ENCODE results near the gene LIMD2.

The LIMD2 gene

DNA sequence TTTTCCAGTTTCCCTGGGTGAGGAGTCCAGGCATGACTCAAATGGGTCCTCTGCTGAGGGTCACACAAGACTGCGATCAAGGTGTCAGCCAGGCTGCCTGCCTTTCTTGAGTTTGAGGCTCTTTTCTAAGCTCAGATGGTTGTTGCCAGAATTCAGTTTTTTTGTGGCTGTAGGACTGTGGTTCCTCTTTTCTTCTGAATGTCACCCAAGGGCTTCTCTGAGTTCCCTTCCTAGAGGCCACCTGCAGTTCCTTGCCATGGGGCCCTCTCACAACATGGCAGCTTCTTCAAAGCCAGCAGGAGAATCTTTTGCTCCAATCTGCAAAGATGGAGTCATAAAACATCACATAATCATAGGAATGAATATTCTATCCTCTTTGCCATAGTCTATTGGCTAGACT, 17.5 kb downstream of the LIMD2 start:
- no peaks in the 10 kb centered on the region for H3K4me1 ChIP-seq (ENCODE audit: insufficient read depth, low read length, poor library complexity, severe bottlenecking)
- no peak overlapping the region for H3K4me3 ChIP-seq (ENCODE audit: low read length, poor library complexity, severe bottlenecking)
- H4K20me1 ChIP-seq (ENCODE audit: insufficient read depth, low read length, poor library complexity, severe bottlenecking): no peaks in the 10 kb centered on the region
- H3K79me2 ChIP-seq (ENCODE audit: insufficient read depth, low read length): no peaks in the 10 kb centered on the region
- H3K27me3 ChIP-seq (ENCODE audit: insufficient read depth, low read length, poor library complexity, severe bottlenecking): no peaks in the 10 kb centered on the region
- H3K9me2 ChIP-seq (replicated peaks; ENCODE audit: low read depth, low read length): no peaks in the 10 kb centered on the region
- no peak overlapping the region for H3K9ac ChIP-seq (ENCODE audit: low read depth, low read length, poor library complexity, severe bottlenecking)
- H2AFZ ChIP-seq (ENCODE audit: low read length): no peak overlapping the region
- H3K9me3 ChIP-seq (ENCODE audit: insufficient read depth, low read depth, low read length): no peaks in the 10 kb centered on the region
- peaks cover 58% of the 10 kb centered on the region; the same call in 1 of the 2 replicates for H3K36me3 ChIP-seq (ENCODE audit: insufficient read depth, low read length)
- H3K4me2 ChIP-seq (ENCODE audit: low read depth, low read length, poor library complexity, severe bottlenecking): no peak overlapping the region
- no peak for TF ChIP-seq EZH2phosphoT487 (IDR thresholded peaks at IDR 0.05; ENCODE audit: borderline replicate concordance)
- TF ChIP-seq, protein P1, sequence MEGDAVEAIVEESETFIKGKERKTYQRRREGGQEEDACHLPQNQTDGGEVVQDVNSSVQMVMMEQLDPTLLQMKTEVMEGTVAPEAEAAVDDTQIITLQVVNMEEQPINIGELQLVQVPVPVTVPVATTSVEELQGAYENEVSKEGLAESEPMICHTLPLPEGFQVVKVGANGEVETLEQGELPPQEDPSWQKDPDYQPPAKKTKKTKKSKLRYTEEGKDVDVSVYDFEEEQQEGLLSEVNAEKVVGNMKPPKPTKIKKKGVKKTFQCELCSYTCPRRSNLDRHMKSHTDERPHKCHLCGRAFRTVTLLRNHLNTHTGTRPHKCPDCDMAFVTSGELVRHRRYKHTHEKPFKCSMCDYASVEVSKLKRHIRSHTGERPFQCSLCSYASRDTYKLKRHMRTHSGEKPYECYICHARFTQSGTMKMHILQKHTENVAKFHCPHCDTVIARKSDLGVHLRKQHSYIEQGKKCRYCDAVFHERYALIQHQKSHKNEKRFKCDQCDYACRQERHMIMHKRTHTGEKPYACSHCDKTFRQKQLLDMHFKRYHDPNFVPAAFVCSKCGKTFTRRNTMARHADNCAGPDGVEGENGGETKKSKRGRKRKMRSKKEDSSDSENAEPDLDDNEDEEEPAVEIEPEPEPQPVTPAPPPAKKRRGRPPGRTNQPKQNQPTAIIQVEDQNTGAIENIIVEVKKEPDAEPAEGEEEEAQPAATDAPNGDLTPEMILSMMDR (conservative IDR thresholded peaks at IDR 0.05; ENCODE audit: low read length): no peak
- no peaks in the 10 kb centered on the region for H3F3A ChIP-seq (ENCODE audit: low read depth)

DNA sequence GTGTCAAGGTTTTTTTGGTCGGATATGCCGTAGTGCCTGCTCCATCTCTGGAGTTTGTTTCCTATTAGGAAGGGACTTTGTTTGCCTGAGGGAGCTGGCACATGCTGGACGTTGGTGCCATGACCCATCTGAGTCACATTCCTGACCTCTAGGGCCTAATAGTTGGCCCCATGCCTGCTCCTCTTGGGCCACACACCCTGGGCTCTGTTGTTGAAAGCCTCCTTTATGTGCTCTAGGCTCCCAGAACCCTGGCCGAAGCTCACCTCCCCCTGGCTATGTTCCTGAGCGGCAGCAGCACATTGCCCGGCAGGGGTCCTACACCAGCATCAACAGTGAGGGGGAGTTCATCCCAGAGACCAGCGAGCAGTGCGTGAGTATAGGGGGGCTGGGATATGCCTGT, 18.4 kb downstream of the LIMD2 start:
- H2AFZ ChIP-seq (ENCODE audit: low read length): no peak overlapping the region
- peaks cover 64% of the 10 kb centered on the region; the same call in 1 of the 2 replicates for H3K36me3 ChIP-seq (ENCODE audit: insufficient read depth, low read length)
- H3K4me1 ChIP-seq (ENCODE audit: insufficient read depth, low read length, poor library complexity, severe bottlenecking): no peaks in the 10 kb centered on the region
- no peak for TF ChIP-seq EZH2phosphoT487 (IDR thresholded peaks at IDR 0.05; ENCODE audit: borderline replicate concordance)
- TF ChIP-seq, protein P1 (conservative IDR thresholded peaks at IDR 0.05; ENCODE audit: low read length): no peak
- no peaks in the 10 kb centered on the region for H3K9me3 ChIP-seq (ENCODE audit: insufficient read depth, low read depth, low read length)
- H3K9me2 ChIP-seq (replicated peaks; ENCODE audit: low read depth, low read length): no peaks in the 10 kb centered on the region
- H4K20me1 ChIP-seq (ENCODE audit: insufficient read depth, low read length, poor library complexity, severe bottlenecking): no peaks in the 10 kb centered on the region
- H3K79me2 ChIP-seq (ENCODE audit: insufficient read depth, low read length): no peaks in the 10 kb centered on the region
- H3K4me3 ChIP-seq (ENCODE audit: low read length, poor library complexity, severe bottlenecking): no peak overlapping the region
- H3F3A ChIP-seq (ENCODE audit: low read depth): no peaks in the 10 kb centered on the region
- no peaks in the 10 kb centered on the region for H3K27me3 ChIP-seq (ENCODE audit: insufficient read depth, low read length, poor library complexity, severe bottlenecking)
- no peak overlapping the region for H3K4me2 ChIP-seq (ENCODE audit: low read depth, low read length, poor library complexity, severe bottlenecking)
- no peak overlapping the region for H3K9ac ChIP-seq (ENCODE audit: low read depth, low read length, poor library complexity, severe bottlenecking)

DNA sequence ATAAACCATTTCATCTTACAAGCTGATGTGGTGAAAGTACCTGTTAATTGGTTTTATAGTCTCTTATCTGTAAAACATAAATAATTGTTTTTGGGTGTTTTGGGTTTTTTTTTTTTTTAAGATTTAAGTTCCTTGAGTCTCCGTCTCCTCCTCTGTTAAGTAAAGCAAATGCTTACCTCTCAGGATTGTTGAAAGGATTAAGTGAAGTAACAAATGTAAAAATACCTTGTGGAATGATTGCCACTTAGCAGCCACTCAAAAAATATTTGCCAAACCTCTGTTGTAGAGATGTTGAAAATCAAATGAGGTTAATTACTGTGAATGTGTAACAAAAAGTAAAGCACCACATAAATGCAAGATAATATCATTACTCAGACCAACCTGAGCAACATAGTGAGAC, 19.2 kb downstream of the LIMD2 start:
- H3K9ac ChIP-seq (ENCODE audit: low read depth, low read length, poor library complexity, severe bottlenecking): no peak overlapping the region
- no peaks in the 10 kb centered on the region for H4K20me1 ChIP-seq (ENCODE audit: insufficient read depth, low read length, poor library complexity, severe bottlenecking)
- TF ChIP-seq, protein P1 (conservative IDR thresholded peaks at IDR 0.05; ENCODE audit: low read length): no peak
- TF ChIP-seq EZH2phosphoT487 (IDR thresholded peaks at IDR 0.05; ENCODE audit: borderline replicate concordance): no peak
- no peak overlapping the region for H2AFZ ChIP-seq (ENCODE audit: low read length)
- no peak overlapping the region for H3K4me2 ChIP-seq (ENCODE audit: low read depth, low read length, poor library complexity, severe bottlenecking)
- no peaks in the 10 kb centered on the region for H3K9me2 ChIP-seq (replicated peaks; ENCODE audit: low read depth, low read length)
- H3K4me1 ChIP-seq (ENCODE audit: insufficient read depth, low read length, poor library complexity, severe bottlenecking): no peaks in the 10 kb centered on the region
- H3K79me2 ChIP-seq (ENCODE audit: insufficient read depth, low read length): no peaks in the 10 kb centered on the region
- H3K27me3 ChIP-seq (ENCODE audit: insufficient read depth, low read length, poor library complexity, severe bottlenecking): no peaks in the 10 kb centered on the region
- peaks cover 60% of the 10 kb centered on the region; the same call in 1 of the 2 replicates for H3K36me3 ChIP-seq (ENCODE audit: insufficient read depth, low read length)
- H3K4me3 ChIP-seq (ENCODE audit: low read length, poor library complexity, severe bottlenecking): no peak overlapping the region
- no peaks in the 10 kb centered on the region for H3K9me3 ChIP-seq (ENCODE audit: insufficient read depth, low read depth, low read length)
- H3F3A ChIP-seq (ENCODE audit: low read depth): no peaks in the 10 kb centered on the region

All from Loucy (cell line).